Common myeloid progenitor, CD34-positive (primary cell): Measurements from ENCODE around the gene B3GALNT1.

Experiments used
- CTCF ChIA-PET: fragments of 350-600 bp; sonication (Branson Sonifier 250); formaldehyde crosslinking; loops from one replicate; lab custom pipeline; 2021; ENCODE audit warnings: antibody characterized with exemption; lab: Charles Lee
- POLR2A ChIA-PET: fragments of 350-600 bp; sonication (Branson Sonifier 250); formaldehyde crosslinking; loops from one replicate; lab custom pipeline; 2021; ENCODE audit warnings: antibody characterized with exemption; lab: Charles Lee
- DNase-seq, 3 donors: peaks; one replicate each; pipeline versions ENCODE4 v3.0.0 to v3.0.0-alpha.2; 2013
- H3K27ac ChIP-seq, 2 experiments: 1 replicate in 1 of 2; 2 replicates in 1 of 2; pipeline ENCODE4 v1.7.0; 2013; ENCODE audit warnings: inconsistent platforms in 2 of 2, low read length in 2 of 2, mild to moderate bottlenecking in 2 of 2, low read depth in 1 of 2, moderate library complexity in 1 of 2; ENCODE audit not compliant: severe bottlenecking in 2 of 2, insufficient read depth in 1 of 2, poor library complexity in 1 of 2
- H3K27me3 ChIP-seq, 5 experiments: replicated peaks in 2 of 5; 1 replicate in 3 of 5; 2 replicates in 2 of 5; pipeline versions ENCODE4 v1.6.1 to v1.7.0; 2013; ENCODE audit warnings: low read length in 4 of 5, mild to moderate bottlenecking in 2 of 5, moderate library complexity in 2 of 5, inconsistent platforms in 1 of 5; ENCODE audit not compliant: insufficient read depth in 5 of 5, control insufficient read depth in 4 of 5
- H3K36me3 ChIP-seq, 4 experiments: 1 replicate in 2 of 4; 2 replicates in 2 of 4; pipeline versions ENCODE4 v1.6.1 to v1.7.0; 2013; ENCODE audit warnings: low read length in 3 of 4, control low read depth in 1 of 4, mild to moderate bottlenecking in 1 of 4; ENCODE audit not compliant: control insufficient read depth in 4 of 4, insufficient read depth in 4 of 4
- H3K4me1 ChIP-seq, 4 experiments: 1 replicate in 3 of 4; 2 replicates in 1 of 4; pipeline versions ENCODE4 v1.6.1 to v1.7.1; 2013; ENCODE audit warnings: low read length in 3 of 4, mild to moderate bottlenecking in 3 of 4, control low read depth in 1 of 4, inconsistent platforms in 1 of 4, moderate library complexity in 1 of 4; ENCODE audit not compliant: control insufficient read depth in 4 of 4, insufficient read depth in 4 of 4; ENCODE audit errors: control extremely low read depth in 1 of 4
- H3K4me3 ChIP-seq, 7 experiments: 1 replicate in 4 of 7; 2 replicates in 3 of 7; pipeline versions ENCODE4 v1.5.1 to v1.7.0; 2013; ENCODE audit warnings: mild to moderate bottlenecking in 7 of 7, low read length in 6 of 7, moderate library complexity in 6 of 7, inconsistent platforms in 2 of 7, low read depth in 2 of 7, control low read depth in 1 of 7; ENCODE audit not compliant: insufficient read depth in 4 of 7, control insufficient read depth in 1 of 7; ENCODE audit errors: extremely low read depth in 1 of 7
- H3K9me3 ChIP-seq, 5 experiments: 1 replicate in 4 of 5; 2 replicates in 1 of 5; pipeline versions ENCODE4 v1.6.1 to v1.7.1; 2013; ENCODE audit warnings: low read length in 4 of 5, mild to moderate bottlenecking in 2 of 5, inconsistent platforms in 1 of 5, low read depth in 1 of 5, moderate library complexity in 1 of 5; ENCODE audit not compliant: control insufficient read depth in 4 of 5, insufficient read depth in 2 of 5; ENCODE audit errors: control extremely low read depth in 1 of 5
- WGBS: methylation state at CpG from one replicate; pipeline ENCODE4 v1.1.5; 2013; ENCODE audit not compliant: insufficient coverage; 5-methylcytosine and 5-hydroxymethylcytosine counted together

B3GALNT1 gene

DNA sequence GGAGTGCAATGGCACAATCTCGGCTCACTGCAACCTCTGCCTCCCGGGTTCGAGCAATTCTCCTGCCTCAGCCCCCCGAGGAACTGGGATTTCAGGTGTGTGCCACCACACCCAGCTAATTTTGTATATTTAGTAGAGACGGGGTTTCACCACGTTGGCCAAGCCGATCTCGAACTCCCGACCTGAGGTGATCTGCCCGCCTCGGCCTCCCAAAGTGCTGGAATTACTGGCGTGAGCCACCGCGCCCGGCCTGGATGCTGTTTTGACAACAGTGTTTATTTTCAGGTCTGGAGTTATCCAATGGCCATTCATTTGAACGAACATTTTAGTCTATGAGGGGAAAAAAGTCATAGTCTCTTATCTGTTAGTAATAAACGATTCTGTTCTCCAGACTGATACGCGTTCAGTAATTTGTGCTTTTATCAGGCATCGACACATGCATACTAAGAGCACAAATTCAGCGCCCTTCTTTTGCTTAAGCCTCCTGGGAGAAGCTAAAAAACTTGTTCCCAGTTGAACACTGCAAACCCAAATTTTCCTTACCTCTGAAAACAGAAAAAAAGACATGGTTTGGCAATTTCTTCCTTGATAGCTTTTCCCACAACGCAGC, 1.3 kb downstream of the B3GALNT1 start:
- Histone ChIP-seq H3K4me1 (peaks cover 5 to 19% (median 15%) of the 10 kb centered on the region in 4 experiments), H3K4me3 (peak overlapping the region in 5 of 7 experiments; percentile 46 to 86 (median 75)), H3K27ac (no peak overlapping the region), H3K9me3 (no peaks in the 10 kb centered on the region), H3K36me3 (peaks cover 0 to 19% (median 7%) of the 10 kb centered on the region in 4 experiments), H3K27me3 (no peaks in the 10 kb centered on the region)
- peak in 1 of 3 donors; percentile 23 for DNase-seq
- over 99% methylated on average over 21 of the region's 22 CpGs for WGBS
- ChIA-PET CTCF (interaction anchor here (1.3 kb wide), 1 partner anchor 144 kb away, joined by 4 read pairs; no protein-coding TSS in a partner anchor), POLR2A (no interaction called here)

DNA sequence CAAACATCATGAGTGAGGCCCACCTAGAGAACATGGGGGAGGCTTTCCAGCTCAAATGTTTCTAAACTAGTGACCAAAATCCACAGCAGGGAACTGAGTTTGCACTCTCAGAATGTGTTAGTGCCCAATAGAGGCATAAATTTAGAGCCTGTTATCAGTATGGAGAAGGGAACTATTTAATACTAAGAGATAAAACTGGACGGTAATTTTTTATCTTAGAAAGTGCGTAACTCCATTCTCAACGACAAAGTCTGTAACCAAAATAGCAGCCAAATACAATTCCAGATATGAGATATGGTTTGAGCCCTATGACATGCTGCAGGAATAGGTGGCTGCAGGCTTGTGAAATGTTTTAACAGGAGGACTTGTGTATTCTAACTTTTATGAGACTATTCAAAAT, 3.5 kb downstream of the B3GALNT1 start:
- Histone ChIP-seq H3K27me3 (no peaks in the 10 kb centered on the region), H3K4me3 (no peak overlapping the region), H3K9me3 (no peaks in the 10 kb centered on the region), H3K27ac (no peak overlapping the region), H3K4me1 (peaks cover 3 to 19% (median 12%) of the 10 kb centered on the region in 4 experiments), H3K36me3 (peaks cover 0 to 25% (median 11%) of the 10 kb centered on the region in 4 experiments)
- CTCF ChIA-PET, result interaction anchor here (0.7 to 1.3 kb wide), 5 partner anchors 13 to 120 kb away, joined by 3 to 6 read pairs (median 3); partner anchors contain the start of gene NMD3
- WGBS, result 100% methylated on average over 1 of the region's 3 CpGs
- POLR2A ChIA-PET, result no interaction called here
- no peak for DNase-seq

- ChIA-PET CTCF (interaction anchor here (1.2 to 1.3 kb wide), 3 partner anchors 14 to 31 kb away, joined by 3 to 6 read pairs (median 4); no protein-coding TSS in a partner anchor), POLR2A (no interaction called here)
- H3K27me3 ChIP-seq, result no peaks in the 10 kb centered on the region
- peaks cover 0 to 25% (median 11%) of the 10 kb centered on the region in 4 experiments for H3K36me3 ChIP-seq
- no peak overlapping the region for H3K4me3 ChIP-seq
- DNase-seq, result no peak
- WGBS, result 98% methylated on average over 6 of the region's 6 CpGs
- no peaks in the 10 kb centered on the region for H3K9me3 ChIP-seq
- H3K27ac ChIP-seq, result no peak overlapping the region
- peaks cover 3 to 19% (median 12%) of the 10 kb centered on the region in 4 experiments for H3K4me1 ChIP-seq
Observed at GRCh38 chr3:161100994-161101393, 4.2 kb downstream of the B3GALNT1 start.

DNA sequence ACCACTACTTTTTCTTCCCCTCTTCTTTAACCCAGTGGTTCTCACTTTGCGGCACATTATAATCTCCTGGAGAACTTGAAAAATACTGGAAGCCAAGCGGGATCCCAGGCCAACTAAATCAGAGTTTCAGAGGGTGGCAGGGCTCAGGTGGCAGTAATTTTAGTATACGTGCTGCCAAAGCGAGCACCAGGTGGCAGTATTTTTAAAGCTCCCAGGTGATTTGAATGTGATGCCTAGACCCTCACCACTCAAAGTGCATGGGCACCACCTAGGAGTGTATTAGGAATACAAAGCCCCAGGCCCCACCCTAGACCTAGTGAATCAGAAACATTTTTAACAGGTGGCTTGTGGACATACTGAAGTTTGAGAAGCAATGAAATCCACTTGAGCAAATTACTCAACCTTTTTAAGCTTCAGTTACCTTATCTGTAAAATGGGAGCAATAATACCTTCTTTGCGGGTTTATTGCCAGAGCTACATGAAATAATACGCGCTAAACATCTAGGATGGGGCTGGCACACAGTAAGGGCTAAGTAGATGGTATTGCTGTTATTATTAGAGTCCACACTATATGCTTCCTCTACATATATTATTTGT, 8.3 kb downstream of the B3GALNT1 start:
- peak; percentile 14 to 34 (median 31) for DNase-seq
- H3K4me1 ChIP-seq, result no peaks in the 10 kb centered on the region
- ChIA-PET CTCF (interaction anchor here (1.3 kb wide), 1 partner anchor 178 kb away, joined by 4 read pairs; no protein-coding TSS in a partner anchor), POLR2A (interaction anchor here (0.5 kb wide), 1 partner anchor 16 kb away, joined by 4 read pairs; no protein-coding TSS in a partner anchor)
- H3K36me3 ChIP-seq, result peaks cover 0 to 25% (median 12%) of the 10 kb centered on the region in 4 experiments
- H3K9me3 ChIP-seq, result no peaks in the 10 kb centered on the region
- H3K27me3 ChIP-seq, result no peaks in the 10 kb centered on the region
- 92% methylated on average over 5 of the region's 7 CpGs for WGBS
- H3K27ac ChIP-seq, result no peak overlapping the region
- no peak overlapping the region for H3K4me3 ChIP-seq

GRCh38 chr3:161093895-161094294, 11.3 kb downstream of the B3GALNT1 start:
- H3K9me3 ChIP-seq, result no peaks in the 10 kb centered on the region
- ChIA-PET POLR2A (no interaction called here), CTCF (interaction anchor here (0.9 kb wide), 1 partner anchor 13 kb away, joined by 3 read pairs; no protein-coding TSS in a partner anchor)
- H3K27ac ChIP-seq, result no peak overlapping the region
- no peaks in the 10 kb centered on the region for H3K4me1 ChIP-seq
- H3K4me3 ChIP-seq, result no peak overlapping the region
- peaks cover 0 to 19% (median 4%) of the 10 kb centered on the region in 4 experiments for H3K36me3 ChIP-seq
- DNase-seq, result no peak
- H3K27me3 ChIP-seq, result no peaks in the 10 kb centered on the region

GRCh38 chr3:161084277-161084676, 20.9 kb downstream of the B3GALNT1 start:
- DNase-seq, result no peak
- ChIA-PET CTCF (no interaction called here), POLR2A (no interaction called here)
- Histone ChIP-seq H3K36me3 (peaks cover 5 to 24% (median 9%) of the 10 kb centered on the region in 4 experiments), H3K4me1 (peaks cover 6 to 10% (median 10%) of the 10 kb centered on the region in 4 experiments), H3K4me3 (no peak overlapping the region), H3K27me3 (no peaks in the 10 kb centered on the region), H3K27ac (no peak overlapping the region), H3K9me3 (no peaks in the 10 kb centered on the region)
- WGBS, result 100% methylated on average over 2 of the region's 2 CpGs

DNA sequence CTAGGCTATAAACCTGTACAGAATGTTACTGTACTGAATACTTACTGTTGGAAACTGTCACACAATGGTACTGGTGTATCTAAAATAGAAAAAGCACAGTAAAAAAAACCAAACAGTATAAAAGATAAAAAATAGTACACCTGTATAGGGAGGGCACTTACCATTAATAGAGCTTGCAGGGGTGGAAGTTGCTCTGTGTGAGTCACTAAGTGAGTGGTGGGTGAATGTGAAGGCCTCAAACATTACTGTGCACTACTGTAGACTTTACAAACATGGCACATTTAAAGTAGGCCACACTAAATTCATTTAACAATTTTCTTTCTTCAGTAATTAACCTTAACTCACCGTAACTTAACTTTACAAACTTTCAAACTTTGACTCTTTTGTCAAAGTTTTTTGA, 22.0 kb downstream of the B3GALNT1 start:
- Histone ChIP-seq H3K36me3 (peaks cover 5 to 20% (median 9%) of the 10 kb centered on the region in 4 experiments), H3K4me1 (peaks cover 6 to 10% (median 10%) of the 10 kb centered on the region in 4 experiments), H3K9me3 (no peaks in the 10 kb centered on the region), H3K27ac (no peak overlapping the region), H3K4me3 (no peak overlapping the region), H3K27me3 (no peaks in the 10 kb centered on the region)
- CTCF ChIA-PET, result interaction anchor here (0.7 to 1.5 kb wide), 2 partner anchors 20 to 27 kb away, joined by 3 read pairs; no protein-coding TSS in a partner anchor
- no peak for DNase-seq
- POLR2A ChIA-PET, result interaction anchor here (1.0 kb wide), 1 partner anchor 10 kb away, joined by 3 read pairs; no protein-coding TSS in a partner anchor
- WGBS, result 91% methylated on average over 1 of the region's 1 CpG
